Body of pancreas (tissue), 4 donors: ENCODE measurements around the gene SH3PXD2A.

Experiments used
- POLR2A ChIP-seq, 3 donors: fragments of 450-650 bp; IDR thresholded peaks; one replicate each; pipeline ENCODE4 v1.6.1; 2016; ENCODE audit warnings: antibody characterized with exemption in 3 of 3, mild to moderate bottlenecking in 2 of 3
- TF ChIP-seq, protein P1 (sequence below), 7 experiments: fragments of 450-650 bp in 4 of 7; fragments of 200-600 bp in 3 of 7; sonication (generic) in 3 of 7; IDR thresholded peaks; one replicate each; pipeline ENCODE4 v1.5.1; 2016 to 2019; ENCODE audit warnings: antibody characterized with exemption in 7 of 7

DNA sequence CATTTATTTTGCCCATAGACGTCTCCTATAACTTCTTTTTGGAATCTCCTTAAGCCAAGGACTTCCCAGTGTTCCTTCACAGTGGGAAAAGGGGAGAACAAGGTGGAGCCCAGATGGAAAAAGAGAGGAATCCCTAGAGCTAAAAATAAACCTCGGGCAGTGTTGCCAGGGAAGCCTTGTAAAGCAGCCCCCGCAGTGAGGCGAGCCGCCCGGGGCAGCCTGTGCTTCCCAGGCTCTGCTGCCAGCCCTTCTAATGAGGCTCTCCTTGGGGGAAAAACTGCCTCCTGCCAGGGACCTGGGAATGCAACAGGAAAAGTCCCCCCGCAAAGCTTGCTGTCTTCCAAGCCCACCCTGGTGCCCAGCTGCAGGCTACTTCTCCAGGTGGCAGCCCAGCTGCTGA, 71.7 kb downstream of the SH3PXD2A start:
- TF ChIP-seq POLR2A (IDR thresholded peaks at IDR 0.05): no peak
- TF ChIP-seq, protein P1, sequence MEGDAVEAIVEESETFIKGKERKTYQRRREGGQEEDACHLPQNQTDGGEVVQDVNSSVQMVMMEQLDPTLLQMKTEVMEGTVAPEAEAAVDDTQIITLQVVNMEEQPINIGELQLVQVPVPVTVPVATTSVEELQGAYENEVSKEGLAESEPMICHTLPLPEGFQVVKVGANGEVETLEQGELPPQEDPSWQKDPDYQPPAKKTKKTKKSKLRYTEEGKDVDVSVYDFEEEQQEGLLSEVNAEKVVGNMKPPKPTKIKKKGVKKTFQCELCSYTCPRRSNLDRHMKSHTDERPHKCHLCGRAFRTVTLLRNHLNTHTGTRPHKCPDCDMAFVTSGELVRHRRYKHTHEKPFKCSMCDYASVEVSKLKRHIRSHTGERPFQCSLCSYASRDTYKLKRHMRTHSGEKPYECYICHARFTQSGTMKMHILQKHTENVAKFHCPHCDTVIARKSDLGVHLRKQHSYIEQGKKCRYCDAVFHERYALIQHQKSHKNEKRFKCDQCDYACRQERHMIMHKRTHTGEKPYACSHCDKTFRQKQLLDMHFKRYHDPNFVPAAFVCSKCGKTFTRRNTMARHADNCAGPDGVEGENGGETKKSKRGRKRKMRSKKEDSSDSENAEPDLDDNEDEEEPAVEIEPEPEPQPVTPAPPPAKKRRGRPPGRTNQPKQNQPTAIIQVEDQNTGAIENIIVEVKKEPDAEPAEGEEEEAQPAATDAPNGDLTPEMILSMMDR (IDR thresholded peaks at IDR 0.05): no peak
